ENCODE data around the gene CDKN3. TPM values are rescaled to one million over a fixed set of nuclear protein-coding genes. Genes with fewer than 3 reads are reported as not detected.
"Not testable (repeated sequence)": the region's sequence is repeated elsewhere in the genome, so short reads cannot be mapped to it uniquely, and the experiment has no call there.

CDKN3 gene
- total RNA-seq, 1 donor from 2014 or later: 2.4 TPM

DNA sequence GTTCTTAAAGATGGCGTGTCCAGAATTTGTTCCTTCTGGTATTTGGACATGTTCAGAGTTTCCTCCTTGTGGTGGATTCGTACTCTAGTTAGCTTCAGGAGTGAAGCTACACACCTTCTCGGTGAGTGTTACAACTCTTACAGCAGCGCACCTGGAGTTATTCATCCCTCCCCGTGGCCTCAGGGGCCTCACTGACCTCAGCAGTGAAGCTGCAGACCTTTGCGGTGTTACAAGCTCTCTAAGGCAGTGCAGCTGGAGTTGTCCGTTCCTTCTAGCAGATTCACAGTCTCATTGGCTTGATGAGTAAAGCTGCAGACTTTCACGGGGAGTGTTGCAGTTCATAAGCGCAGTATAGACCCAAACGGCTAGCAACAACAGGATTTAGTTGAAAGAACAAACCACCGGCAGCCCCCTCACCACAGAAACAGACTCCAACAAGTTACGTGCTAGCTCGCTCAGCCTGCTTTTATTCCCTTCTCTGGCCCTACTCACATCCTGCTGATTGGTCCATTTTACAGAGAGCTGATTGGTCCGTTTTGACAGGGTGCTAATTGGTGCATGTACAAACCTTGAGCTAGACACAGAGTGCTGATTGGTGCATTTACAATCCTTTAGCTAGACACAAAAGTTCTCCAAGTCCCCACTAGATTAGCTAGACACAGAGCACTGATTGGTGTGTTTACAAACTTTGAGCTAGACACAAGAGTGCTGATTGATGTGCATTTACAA, 4.5 kb upstream of the CDKN3 start:
- H3K36me3 ChIP-seq (ENCODE audit: insufficient read depth, low read length): no peaks in the 10 kb centered on the region
- Mint-ChIP-seq H3K4me3 (ENCODE audit: unreplicated experiment) (no peak overlapping the region), H3K27me3 (ENCODE audit: low read depth, unreplicated experiment) (peaks cover 7% of the 10 kb centered on the region), H3K9me3 (ENCODE audit: unreplicated experiment) (peaks cover 2% of the 10 kb centered on the region), H3K36me3 (ENCODE audit: low read depth, unreplicated experiment) (peaks cover 2% of the 10 kb centered on the region), H3K27ac (ENCODE audit: unreplicated experiment) (no peak overlapping the region), H3K4me1 (ENCODE audit: low read depth, unreplicated experiment) (no peaks in the 10 kb centered on the region)
- H3K79me2 ChIP-seq (ENCODE audit: insufficient read depth, low read length): peaks cover 4% of the 10 kb centered on the region
- no peak overlapping the region for H2AFZ ChIP-seq (ENCODE audit: low read depth, low read length)
- peaks cover under 1% of the 10 kb centered on the region for H3K27me3 ChIP-seq (ENCODE audit: insufficient read depth, low read length)
- no peak overlapping the region for H3K27ac ChIP-seq (ENCODE audit: low read depth, low read length)
- no peak for TF ChIP-seq EZH2 (IDR thresholded peaks at IDR 0.05; ENCODE audit: insufficient read depth, low read length)
- H3K9ac ChIP-seq (ENCODE audit: low read length): no peak overlapping the region
- H4K20me1 ChIP-seq (ENCODE audit: insufficient read depth, low read length): no peaks in the 10 kb centered on the region
- DNase-seq (ENCODE audit: low read depth) (no peak), FAIRE-seq (no peak)
- H3K4me3 ChIP-seq (ENCODE audit: insufficient read depth, low read depth, low read length): no peak overlapping the region
- peaks cover 3% of the 10 kb centered on the region for H3K4me1 ChIP-seq (ENCODE audit: insufficient read depth, low read length)
- no peak overlapping the region for H3K4me2 ChIP-seq (ENCODE audit: low read length)
- H3K9me3 ChIP-seq (ENCODE audit: insufficient read depth, low read depth, low read length): no peaks in the 10 kb centered on the region

DNA sequence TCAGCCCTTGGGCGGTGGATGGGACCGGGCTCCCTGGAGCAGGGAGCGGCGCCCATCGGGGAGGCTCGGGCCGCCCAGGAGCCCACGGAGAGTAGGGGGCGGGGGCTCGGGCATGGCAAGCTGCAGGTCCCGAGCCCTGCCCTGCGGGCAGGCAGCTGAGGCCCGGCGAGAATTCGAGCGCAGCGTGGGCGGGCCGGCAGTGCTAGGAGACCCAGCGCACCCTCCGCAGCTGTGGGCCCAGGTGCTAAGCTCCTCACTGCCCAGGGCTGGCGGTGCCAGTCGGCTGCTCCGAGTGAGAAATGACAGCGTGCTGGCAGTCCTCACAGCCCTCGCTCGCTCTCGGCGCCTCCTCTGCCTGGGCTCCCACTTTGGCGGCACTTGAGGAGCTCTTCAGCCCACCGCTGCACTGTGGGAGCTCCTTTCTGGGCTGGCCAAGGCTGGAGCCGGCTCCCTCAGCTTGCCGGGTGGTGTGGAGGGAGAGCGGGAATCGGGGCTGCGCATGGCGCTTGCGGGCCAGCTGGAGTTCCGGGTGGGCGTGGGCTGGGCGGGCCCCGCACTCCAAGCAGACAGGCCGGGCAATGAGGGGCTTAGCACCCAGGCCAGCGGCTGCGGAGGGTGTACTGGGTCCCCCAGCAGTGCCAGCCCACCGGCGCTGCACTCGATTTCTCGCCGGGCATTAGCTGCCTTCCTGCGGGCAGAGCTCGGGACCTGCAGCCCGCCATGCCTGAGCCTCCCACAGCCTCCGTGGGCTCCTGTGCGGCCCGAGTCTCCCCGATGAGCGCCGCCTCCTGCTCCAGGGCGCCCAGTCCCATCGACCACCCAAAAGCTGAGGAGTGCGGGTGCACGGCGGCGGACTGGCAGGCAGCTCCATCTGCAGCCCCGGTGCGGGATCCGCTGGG, 3.6 kb upstream of the CDKN3 start:
- not testable (repeated sequence) for DNase-seq (ENCODE audit: low read depth); H3K27ac ChIP-seq (ENCODE audit: low read depth, low read length); H3K36me3 ChIP-seq (ENCODE audit: insufficient read depth, low read length); H3K79me2 ChIP-seq (ENCODE audit: insufficient read depth, low read length); H3K9me3 Mint-ChIP-seq (ENCODE audit: unreplicated experiment); H2AFZ ChIP-seq (ENCODE audit: low read depth, low read length); H3K9ac ChIP-seq (ENCODE audit: low read length); H3K4me2 ChIP-seq (ENCODE audit: low read length); H3K4me1 ChIP-seq (ENCODE audit: insufficient read depth, low read length); H3K36me3 Mint-ChIP-seq (ENCODE audit: low read depth, unreplicated experiment); H3K9me3 ChIP-seq (ENCODE audit: insufficient read depth, low read depth, low read length); H4K20me1 ChIP-seq (ENCODE audit: insufficient read depth, low read length); H3K27me3 ChIP-seq (ENCODE audit: insufficient read depth, low read length); FAIRE-seq; H3K4me3 Mint-ChIP-seq (ENCODE audit: unreplicated experiment); H3K4me1 Mint-ChIP-seq (ENCODE audit: low read depth, unreplicated experiment); H3K27ac Mint-ChIP-seq (ENCODE audit: unreplicated experiment); H3K4me3 ChIP-seq (ENCODE audit: insufficient read depth, low read depth, low read length)
- H3K27me3 Mint-ChIP-seq (ENCODE audit: low read depth, unreplicated experiment): peaks cover 13% of the 10 kb centered on the region

DNA sequence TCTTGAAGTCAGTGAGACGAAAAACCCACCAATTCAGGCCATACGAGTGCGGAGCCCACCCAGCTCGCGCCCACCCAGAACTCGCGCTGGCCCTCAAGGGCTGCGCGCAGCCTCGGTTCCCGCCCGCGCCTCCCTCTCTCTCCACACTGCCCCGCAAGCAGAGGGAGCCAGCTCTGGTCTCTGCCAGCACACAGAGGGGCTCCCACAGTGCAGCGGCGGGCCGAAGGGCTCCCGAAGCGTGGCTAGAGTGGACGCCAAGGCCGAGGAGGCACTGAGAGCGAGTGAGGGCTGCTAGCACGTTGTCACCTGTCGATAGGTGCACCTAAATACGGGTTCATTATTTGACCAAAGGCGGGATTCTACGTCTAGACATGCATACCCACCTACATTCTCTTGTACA, 2.2 kb upstream of the CDKN3 start:
- H3K27me3 ChIP-seq (ENCODE audit: insufficient read depth, low read length): no peaks in the 10 kb centered on the region
- no peak for FAIRE-seq
- H3K27ac ChIP-seq (ENCODE audit: low read depth, low read length): no peak overlapping the region
- peaks cover 12% of the 10 kb centered on the region for H3K79me2 ChIP-seq (ENCODE audit: insufficient read depth, low read length)
- peaks cover 2% of the 10 kb centered on the region for H3K36me3 Mint-ChIP-seq (ENCODE audit: low read depth, unreplicated experiment)
- no peak overlapping the region for H3K27ac Mint-ChIP-seq (ENCODE audit: unreplicated experiment)
- no peaks in the 10 kb centered on the region for H4K20me1 ChIP-seq (ENCODE audit: insufficient read depth, low read length)
- no peaks in the 10 kb centered on the region for H3K9me3 Mint-ChIP-seq (ENCODE audit: unreplicated experiment)
- H3K27me3 Mint-ChIP-seq (ENCODE audit: low read depth, unreplicated experiment): peaks cover 17% of the 10 kb centered on the region
- H3K4me1 Mint-ChIP-seq (ENCODE audit: low read depth, unreplicated experiment): no peaks in the 10 kb centered on the region
- no peak overlapping the region for H3K4me3 Mint-ChIP-seq (ENCODE audit: unreplicated experiment)
- no peaks in the 10 kb centered on the region for H3K36me3 ChIP-seq (ENCODE audit: insufficient read depth, low read length)
- no peak overlapping the region for H3K4me3 ChIP-seq (ENCODE audit: insufficient read depth, low read depth, low read length)
- no peak overlapping the region for H3K4me2 ChIP-seq (ENCODE audit: low read length)
- H3K4me1 ChIP-seq (ENCODE audit: insufficient read depth, low read length): peaks cover 5% of the 10 kb centered on the region
- H3K9ac ChIP-seq (ENCODE audit: low read length): no peak overlapping the region
- TF ChIP-seq, protein P1, sequence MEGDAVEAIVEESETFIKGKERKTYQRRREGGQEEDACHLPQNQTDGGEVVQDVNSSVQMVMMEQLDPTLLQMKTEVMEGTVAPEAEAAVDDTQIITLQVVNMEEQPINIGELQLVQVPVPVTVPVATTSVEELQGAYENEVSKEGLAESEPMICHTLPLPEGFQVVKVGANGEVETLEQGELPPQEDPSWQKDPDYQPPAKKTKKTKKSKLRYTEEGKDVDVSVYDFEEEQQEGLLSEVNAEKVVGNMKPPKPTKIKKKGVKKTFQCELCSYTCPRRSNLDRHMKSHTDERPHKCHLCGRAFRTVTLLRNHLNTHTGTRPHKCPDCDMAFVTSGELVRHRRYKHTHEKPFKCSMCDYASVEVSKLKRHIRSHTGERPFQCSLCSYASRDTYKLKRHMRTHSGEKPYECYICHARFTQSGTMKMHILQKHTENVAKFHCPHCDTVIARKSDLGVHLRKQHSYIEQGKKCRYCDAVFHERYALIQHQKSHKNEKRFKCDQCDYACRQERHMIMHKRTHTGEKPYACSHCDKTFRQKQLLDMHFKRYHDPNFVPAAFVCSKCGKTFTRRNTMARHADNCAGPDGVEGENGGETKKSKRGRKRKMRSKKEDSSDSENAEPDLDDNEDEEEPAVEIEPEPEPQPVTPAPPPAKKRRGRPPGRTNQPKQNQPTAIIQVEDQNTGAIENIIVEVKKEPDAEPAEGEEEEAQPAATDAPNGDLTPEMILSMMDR (IDR thresholded peaks at IDR 0.05; ENCODE audit: insufficient read depth, low read depth, low read length): no peak
- TF ChIP-seq EZH2 (IDR thresholded peaks at IDR 0.05; ENCODE audit: insufficient read depth, low read length): no peak
- H2AFZ ChIP-seq (ENCODE audit: low read depth, low read length): no peak overlapping the region
- no peak for DNase-seq (ENCODE audit: low read depth)
- H3K9me3 ChIP-seq (ENCODE audit: insufficient read depth, low read depth, low read length): no peaks in the 10 kb centered on the region
